Activated CD8-positive, alpha-beta memory T cell treated with anti-CD3 and anti-CD28 coated beads for 24 hours (primary cell): ENCODE results near the gene PARG.
A peak's percentile ranks its signal among the peaks of the same experiment; 100 is the strongest.
"Not testable (repeated sequence)": the region's sequence is repeated elsewhere in the genome, so short reads cannot be mapped to it uniquely, and the experiment has no call there.

Experiments
- DNase-seq: peaks from one replicate; pipeline ENCODE4 v3.0.0-alpha.2; 2020

PARG gene

DNA sequence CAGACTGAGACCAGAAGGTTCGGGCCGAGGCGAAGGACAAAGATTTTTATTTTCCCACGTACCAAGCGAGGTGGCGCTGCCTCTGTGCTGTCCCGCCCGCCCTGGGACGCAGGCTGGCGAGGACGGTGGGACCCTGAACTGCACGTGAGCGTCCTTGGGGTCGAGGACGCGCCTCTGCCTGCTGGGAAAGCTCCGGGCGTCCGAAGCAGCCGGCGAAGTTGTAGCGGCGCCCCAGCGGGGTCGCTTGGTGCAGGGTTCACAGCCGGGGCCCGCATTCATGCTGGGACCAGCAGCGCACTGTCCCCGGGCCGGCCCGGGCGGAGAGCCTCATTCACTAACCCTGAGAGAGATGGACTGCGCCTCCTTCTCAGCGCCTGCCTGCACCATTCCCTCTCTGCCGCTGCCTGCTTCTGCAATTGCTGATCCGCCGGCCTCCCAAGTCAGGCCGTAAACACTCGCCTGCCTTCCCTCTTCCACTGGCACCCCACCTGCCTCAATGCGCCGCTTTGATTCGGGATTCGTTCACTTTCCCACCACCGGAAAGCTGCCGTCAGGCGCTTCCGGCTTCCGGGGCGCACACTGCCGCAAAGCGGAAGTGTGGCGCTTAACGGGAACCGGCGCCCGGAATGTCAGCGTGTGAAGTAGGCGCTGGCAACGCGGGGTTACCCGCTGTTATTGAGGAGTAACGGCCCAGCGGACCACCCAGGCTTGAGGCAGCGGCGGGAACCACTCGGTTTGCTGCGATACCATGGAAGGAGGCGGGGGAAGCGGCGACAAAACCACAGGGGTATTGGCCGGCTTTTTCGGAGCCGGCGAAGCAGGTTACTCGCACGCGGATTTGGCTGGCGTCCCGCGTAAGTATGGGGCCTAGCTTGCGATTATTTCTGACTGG lies at the start of gene PARG, which contains the start of gene TIMM23B:
PARG (minus strand) TSS at position 581 of the 892 bp plus-strand sequence; CDS start at position 279, 302 bp downstream.
TIMM23B (plus strand) TSS at position 607 of the 892 bp plus-strand sequence; CDS start at position 749, 142 bp downstream.
- peak; percentile 90 for DNase-seq

DNA sequence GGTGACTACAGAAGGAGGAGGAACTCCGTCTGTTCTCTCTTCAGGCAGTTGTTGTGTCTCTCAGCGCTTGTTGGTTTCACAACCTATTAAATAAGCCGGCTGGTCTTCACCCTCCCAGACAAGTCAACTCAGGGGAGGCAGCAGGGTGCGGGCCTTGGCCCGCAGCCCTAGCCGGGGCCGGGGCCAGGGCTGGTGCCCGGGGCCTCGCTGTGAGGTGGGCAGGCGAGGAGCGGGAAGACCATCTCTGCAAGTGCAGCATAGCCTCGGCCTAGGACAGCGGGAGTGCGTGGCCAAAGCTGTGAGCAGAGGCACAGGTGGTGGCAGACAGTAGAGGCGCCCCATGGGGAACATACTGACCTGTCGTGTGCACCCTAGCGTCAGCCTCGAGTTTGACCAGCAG lies 46.5 kb upstream of the PARG start, which contains the start of gene AGAP6:
AGAP6 (plus strand) TSS at position 31 of the 400 bp plus-strand sequence; CDS start at position 341, 310 bp downstream.
- not testable (repeated sequence) for DNase-seq

- DNase-seq: not testable (repeated sequence)
Measured at GRCh38 chr10:49987207-49987606, 45.4 kb upstream of the PARG start.

DNA sequence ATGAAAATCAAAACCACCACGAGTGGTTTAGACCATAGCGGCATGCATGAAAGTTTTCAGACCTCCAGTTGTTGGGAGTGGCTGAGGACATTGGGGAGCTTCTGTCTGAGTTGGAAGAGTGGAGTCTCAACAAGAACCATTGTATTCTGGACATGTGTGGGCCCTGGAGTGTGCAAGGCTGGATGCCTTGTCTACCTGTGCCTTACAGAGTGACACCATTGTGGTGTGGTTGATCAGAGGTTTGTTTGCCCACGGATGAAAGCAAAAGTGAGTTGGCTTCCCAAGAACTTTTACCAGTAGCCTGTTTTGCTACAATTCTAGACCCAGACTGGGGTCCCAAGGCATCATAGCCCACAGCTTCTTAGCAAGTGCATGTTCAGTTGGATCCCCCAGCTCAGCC lies 35.9 kb upstream of the PARG start:
- DNase-seq: not testable (repeated sequence)

GRCh38 chr10:49972094-49972493 lies 30.3 kb upstream of the PARG start:
- DNase-seq: not testable (repeated sequence)

DNA sequence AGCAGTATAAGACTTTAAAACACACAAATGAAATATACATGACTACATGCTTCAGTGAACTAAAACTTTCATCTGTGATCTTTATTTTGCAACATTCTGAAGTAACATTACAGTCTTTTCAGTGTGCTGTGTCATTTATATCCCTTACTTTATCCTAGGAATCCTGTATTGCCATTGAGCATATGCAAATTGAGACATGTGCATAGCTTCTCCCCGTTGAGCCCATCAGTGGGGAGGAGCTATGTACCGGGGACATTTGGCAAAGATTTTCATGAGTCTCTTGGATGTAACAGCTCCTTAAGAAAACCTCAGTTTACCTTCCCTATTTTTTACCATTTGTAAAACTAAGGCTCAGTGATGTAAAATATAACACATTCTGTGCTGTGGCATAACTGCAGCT lies 29.6 kb upstream of the PARG start:
- DNase-seq: not testable (repeated sequence)

DNA sequence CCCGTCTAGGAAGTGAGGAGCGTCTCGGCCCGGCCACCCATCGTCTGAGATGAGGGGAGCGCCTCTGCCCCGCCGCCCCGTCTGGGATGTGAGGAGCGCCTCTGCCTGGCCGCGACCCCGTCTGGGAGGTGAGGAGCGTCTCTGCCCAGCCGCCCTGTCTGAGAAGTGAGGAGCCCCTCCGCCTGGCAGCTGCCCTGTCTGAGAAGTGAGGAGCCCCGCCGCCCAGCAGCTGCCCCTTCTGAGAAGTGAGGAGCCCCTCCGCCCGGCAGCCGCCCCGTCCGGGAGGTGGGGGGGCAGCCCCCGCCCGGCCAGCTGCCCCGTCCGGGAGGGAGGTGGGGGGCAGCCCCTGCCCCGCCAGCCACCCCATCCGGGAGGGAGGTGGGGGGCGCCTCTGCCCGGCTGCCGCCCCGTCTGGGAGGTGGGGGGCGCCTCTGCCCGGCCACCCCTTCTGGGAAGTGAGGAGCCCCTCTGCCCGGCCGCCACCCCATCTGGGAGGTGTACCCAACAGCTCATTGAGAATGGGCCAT lies 28.6 kb upstream of the PARG start:
- DNase-seq: not testable (repeated sequence)

- not testable (repeated sequence) for DNase-seq
Measured at GRCh38 chr10:49953122-49953521, 11.3 kb upstream of the PARG start.

GRCh38 chr10:49952006-49952405 lies 10.2 kb upstream of the PARG start:
- not testable (repeated sequence) for DNase-seq

- not testable (repeated sequence) for DNase-seq
Measured at GRCh38 chr10:49948737-49949136, 6.9 kb upstream of the PARG start.

- DNase-seq: not testable (repeated sequence)
Measured at GRCh38 chr10:49948142-49948541, 6.3 kb upstream of the PARG start.

DNA sequence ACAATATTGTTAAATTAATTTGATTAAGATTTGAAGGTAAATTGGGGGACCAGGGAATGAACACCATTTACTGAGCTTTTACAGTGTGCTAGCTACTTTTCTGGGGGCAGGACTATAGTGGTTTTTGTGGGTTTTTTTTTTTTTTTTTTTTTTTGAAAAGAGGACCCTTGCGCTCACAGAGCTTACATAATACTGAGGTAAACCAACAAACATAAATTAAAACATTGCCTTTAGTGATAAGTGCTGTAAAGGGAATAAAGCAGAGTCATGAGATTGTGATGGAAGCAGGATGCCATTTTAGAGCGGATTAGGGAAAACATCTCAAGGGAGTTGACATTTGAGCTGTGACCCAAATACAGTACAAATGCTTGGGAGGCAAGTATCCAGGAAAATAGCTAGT lies 1.8 kb upstream of the PARG start:
- not testable (repeated sequence) for DNase-seq

DNA sequence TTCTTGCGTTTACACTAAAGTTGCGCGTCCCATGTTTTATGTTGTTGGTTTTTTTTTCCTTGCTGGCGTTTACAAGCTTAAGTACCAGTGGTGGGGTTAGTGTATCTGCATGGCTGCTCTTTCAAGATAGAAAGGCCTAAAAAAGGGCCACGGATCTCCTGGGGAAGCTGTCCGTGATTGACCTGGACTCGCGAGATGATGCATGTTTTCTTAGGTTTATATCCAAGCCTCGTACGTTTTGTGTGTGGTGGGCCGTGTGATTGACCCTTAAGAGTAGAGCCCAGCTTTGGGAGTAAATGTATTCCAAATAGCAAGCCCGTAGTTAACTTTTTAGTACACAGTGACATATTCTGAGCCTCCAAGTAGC lies 495 bp upstream of the PARG start:
- not testable (repeated sequence) for DNase-seq

DNA sequence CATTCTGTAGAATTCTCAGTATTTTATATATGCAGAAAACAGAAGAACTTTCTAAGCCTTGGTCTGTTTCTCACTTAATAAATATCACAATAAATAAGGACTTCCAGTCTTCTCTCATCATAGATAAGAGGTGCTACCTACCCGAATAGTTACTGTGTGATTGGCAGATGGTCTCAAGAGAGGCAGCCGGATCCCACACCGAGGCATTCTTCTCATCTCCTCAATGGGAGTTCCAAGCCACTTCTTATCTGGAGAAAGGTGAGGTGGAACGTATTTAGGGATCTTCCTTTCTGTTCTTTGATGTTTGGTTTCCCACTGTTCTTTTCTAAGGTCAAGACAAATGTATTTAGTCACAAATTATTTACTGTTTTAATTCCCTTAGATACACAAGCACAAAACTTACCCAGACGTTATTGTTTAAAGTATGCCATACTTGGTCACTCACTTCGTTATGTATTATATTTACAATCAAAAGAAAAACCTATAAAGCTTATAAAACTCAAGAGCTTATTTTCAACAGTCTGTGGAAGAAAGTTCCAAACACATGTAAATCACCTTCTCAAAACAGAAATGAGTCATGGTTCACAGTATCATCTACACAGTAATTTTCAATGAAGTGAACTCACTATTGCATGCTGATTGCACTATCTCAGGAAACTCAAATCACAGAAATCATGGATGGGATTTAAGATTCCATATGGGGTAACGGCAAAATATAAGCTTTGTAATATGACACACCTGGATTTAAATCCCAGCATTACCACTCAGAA lies 9.7 kb downstream of the PARG start:
- not testable (repeated sequence) for DNase-seq

DNA sequence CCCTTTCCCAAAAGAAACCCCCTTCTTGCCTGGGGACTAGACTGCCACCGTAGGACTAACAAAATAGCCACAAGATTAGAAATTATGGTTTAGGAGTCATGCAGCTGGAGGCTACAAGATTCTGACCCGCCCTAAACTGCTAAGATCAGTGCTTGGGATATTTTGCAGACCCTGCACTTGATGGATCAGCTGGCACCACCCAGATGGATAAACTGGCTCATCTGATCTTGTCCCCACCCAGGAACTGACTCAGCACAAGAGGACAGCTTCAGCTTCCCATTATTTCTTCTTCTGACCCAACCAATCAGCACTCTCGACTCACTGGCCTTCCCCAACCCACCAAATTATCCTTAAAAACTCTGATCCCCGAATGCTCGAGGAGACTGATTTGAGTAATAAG lies 10.6 kb downstream of the PARG start:
- DNase-seq: not testable (repeated sequence)

DNA sequence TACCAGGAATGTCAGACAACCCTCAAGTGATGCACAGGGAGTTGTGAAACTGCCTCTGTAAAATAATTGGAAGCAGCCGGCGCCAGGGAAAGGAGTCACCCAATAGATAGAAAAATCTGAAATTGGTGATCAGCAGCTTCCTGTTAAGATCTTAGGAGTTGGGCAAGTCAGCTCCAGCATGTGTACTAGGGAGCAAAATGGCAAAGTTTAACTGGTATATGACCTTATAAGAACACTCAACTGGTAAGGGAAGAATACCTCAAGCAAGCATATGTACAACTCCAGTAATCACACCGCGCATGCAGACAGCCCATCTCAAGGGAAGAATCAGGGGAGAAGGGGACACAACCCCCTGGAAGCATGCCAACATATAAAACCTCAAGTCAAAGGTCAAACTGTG lies 18.3 kb downstream of the PARG start:
- not testable (repeated sequence) for DNase-seq

DNA sequence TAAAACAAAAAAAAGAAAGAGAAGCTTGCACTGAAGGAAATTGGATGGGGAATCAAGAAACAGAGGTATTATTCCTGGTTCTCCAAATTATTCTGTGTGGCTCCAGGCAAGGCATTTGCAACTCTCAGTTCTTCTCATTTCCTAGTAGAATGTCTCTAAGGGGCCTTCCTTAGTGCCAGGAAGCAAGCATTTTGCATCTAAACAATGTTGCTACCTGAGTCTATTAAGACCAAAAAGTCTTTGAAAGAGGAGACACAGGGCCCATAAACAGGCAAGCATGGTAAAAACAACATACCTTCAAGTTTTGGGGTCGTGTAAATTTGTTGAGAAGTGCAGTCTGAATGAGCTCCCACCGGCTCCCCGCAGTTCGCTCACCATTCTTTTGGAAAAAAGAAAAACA lies 19.8 kb downstream of the PARG start:
- not testable (repeated sequence) for DNase-seq

DNA sequence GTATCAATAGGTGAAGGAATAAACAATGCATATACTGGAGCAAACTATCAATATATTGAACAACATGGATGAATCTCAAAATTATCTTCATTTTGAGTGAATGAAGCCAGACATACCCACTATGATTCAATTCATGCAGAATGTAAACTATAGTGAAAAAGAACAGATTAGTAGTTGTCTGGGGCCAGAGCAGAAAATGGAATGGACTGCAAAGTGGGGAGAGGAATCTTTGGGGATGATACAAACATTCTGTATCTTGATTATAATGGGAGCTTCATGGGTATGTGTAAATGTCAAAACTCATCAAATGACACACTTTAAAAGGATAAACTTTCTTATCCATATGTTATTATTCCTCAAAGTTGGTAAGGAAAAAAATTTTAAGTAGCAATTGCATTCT lies 23.9 kb downstream of the PARG start:
- not testable (repeated sequence) for DNase-seq

DNA sequence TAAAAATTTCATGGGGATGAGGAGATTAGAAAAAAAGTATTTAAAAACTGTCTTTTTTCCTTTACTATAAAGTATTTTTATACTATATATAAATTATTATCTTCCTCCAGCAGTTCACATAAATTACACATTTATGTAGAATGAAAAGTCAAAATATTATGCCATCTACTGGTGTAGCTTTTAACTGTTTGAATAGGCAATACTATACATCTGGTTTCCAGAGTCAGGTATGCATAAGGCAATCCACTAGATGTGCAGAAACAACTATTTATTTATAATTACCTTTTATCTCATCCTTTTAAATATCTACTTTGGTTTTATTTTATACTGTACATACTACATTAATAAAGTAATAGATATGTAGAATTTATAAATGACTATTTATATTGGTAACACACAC lies 25.4 kb downstream of the PARG start:
- DNase-seq: not testable (repeated sequence)

DNA sequence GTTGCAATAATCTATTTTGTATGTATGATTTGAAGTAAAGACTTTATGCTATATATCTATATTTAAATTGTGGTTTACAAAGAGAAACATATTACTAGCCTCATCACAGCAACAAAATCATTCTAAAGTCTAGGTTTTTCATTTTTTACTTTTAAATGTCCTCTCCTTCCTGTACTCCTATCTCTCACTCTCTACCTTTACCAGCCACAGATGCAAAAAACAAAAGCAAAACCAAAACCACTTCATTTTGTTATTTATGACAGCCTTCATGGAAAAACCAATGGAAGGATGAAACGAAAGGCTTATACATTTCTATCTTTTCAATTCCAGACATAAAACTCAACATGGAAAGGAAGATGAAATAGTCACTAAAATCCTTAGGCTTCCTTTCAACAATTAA lies 31.5 kb downstream of the PARG start:
- DNase-seq: not testable (repeated sequence)

GRCh38 chr10:49908290-49909080 lies 33.3 kb downstream of the PARG start:
- not testable (repeated sequence) for DNase-seq

DNA sequence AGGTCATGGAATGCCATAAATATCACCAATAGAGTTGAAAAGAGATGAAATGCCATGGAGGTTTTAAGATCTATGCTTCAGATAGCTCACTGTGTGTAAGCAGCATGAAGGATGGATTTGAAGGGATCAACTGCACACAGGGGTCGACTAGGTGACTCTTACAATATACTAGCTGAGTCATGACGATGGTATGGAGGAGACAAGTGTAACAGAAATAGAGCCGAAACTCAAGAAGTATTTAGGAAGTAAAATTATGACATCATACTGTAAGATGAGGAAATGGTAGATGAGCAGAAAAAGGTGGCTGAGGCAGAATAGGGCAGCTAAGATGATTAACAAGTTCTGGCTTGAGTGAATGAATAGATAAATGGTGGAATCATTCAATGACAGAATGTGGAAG lies 38.0 kb downstream of the PARG start:
- not testable (repeated sequence) for DNase-seq
